ENCODE data around the gene PER2. TPM values are rescaled to one million over a fixed set of nuclear protein-coding genes. Genes with fewer than 3 reads are reported as not detected.

The PER2 gene
- total RNA-seq, 1 experiment from 2014 or later, result 6.6 TPM

- TF ChIP-seq, protein P1, sequence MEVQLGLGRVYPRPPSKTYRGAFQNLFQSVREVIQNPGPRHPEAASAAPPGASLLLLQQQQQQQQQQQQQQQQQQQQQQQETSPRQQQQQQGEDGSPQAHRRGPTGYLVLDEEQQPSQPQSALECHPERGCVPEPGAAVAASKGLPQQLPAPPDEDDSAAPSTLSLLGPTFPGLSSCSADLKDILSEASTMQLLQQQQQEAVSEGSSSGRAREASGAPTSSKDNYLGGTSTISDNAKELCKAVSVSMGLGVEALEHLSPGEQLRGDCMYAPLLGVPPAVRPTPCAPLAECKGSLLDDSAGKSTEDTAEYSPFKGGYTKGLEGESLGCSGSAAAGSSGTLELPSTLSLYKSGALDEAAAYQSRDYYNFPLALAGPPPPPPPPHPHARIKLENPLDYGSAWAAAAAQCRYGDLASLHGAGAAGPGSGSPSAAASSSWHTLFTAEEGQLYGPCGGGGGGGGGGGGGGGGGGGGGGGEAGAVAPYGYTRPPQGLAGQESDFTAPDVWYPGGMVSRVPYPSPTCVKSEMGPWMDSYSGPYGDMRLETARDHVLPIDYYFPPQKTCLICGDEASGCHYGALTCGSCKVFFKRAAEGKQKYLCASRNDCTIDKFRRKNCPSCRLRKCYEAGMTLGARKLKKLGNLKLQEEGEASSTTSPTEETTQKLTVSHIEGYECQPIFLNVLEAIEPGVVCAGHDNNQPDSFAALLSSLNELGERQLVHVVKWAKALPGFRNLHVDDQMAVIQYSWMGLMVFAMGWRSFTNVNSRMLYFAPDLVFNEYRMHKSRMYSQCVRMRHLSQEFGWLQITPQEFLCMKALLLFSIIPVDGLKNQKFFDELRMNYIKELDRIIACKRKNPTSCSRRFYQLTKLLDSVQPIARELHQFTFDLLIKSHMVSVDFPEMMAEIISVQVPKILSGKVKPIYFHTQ (CRISPR knock-in tag; IDR thresholded peaks at IDR 0.05), result no peak
- TF ChIP-seq, protein P2, sequence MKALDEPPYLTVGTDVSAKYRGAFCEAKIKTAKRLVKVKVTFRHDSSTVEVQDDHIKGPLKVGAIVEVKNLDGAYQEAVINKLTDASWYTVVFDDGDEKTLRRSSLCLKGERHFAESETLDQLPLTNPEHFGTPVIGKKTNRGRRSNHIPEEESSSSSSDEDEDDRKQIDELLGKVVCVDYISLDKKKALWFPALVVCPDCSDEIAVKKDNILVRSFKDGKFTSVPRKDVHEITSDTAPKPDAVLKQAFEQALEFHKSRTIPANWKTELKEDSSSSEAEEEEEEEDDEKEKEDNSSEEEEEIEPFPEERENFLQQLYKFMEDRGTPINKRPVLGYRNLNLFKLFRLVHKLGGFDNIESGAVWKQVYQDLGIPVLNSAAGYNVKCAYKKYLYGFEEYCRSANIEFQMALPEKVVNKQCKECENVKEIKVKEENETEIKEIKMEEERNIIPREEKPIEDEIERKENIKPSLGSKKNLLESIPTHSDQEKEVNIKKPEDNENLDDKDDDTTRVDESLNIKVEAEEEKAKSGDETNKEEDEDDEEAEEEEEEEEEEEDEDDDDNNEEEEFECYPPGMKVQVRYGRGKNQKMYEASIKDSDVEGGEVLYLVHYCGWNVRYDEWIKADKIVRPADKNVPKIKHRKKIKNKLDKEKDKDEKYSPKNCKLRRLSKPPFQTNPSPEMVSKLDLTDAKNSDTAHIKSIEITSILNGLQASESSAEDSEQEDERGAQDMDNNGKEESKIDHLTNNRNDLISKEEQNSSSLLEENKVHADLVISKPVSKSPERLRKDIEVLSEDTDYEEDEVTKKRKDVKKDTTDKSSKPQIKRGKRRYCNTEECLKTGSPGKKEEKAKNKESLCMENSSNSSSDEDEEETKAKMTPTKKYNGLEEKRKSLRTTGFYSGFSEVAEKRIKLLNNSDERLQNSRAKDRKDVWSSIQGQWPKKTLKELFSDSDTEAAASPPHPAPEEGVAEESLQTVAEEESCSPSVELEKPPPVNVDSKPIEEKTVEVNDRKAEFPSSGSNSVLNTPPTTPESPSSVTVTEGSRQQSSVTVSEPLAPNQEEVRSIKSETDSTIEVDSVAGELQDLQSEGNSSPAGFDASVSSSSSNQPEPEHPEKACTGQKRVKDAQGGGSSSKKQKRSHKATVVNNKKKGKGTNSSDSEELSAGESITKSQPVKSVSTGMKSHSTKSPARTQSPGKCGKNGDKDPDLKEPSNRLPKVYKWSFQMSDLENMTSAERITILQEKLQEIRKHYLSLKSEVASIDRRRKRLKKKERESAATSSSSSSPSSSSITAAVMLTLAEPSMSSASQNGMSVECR (CRISPR knock-in tag; IDR thresholded peaks at IDR 0.05; ENCODE audit: borderline replicate concordance), result 0 out of 2 replicates have a peak, but pooled peaks have one; percentile 40
- TF ChIP-seq USF1 (CRISPR knock-in tag; IDR thresholded peaks at IDR 0.05), result peak; percentile 43; the same call in 1 of the 2 replicates
- no peak for TF ChIP-seq SMAD4 (CRISPR knock-in tag; IDR thresholded peaks at IDR 0.05)
- TF ChIP-seq CBFB (CRISPR knock-in tag; IDR thresholded peaks at IDR 0.05; ENCODE audit: low read depth), result no peak
- TF ChIP-seq ERG (CRISPR knock-in tag; IDR thresholded peaks at IDR 0.05), result no peak
- TF ChIP-seq ZSCAN18 (CRISPR knock-in tag; IDR thresholded peaks at IDR 0.05), result no peak
- no peak for TF ChIP-seq ZNF416 (CRISPR knock-in tag; IDR thresholded peaks at IDR 0.05)
- TF ChIP-seq, protein P3, sequence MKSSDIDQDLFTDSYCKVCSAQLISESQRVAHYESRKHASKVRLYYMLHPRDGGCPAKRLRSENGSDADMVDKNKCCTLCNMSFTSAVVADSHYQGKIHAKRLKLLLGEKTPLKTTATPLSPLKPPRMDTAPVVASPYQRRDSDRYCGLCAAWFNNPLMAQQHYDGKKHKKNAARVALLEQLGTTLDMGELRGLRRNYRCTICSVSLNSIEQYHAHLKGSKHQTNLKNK (CRISPR knock-in tag; IDR thresholded peaks at IDR 0.05), result no peak
- TF ChIP-seq, protein P4, sequence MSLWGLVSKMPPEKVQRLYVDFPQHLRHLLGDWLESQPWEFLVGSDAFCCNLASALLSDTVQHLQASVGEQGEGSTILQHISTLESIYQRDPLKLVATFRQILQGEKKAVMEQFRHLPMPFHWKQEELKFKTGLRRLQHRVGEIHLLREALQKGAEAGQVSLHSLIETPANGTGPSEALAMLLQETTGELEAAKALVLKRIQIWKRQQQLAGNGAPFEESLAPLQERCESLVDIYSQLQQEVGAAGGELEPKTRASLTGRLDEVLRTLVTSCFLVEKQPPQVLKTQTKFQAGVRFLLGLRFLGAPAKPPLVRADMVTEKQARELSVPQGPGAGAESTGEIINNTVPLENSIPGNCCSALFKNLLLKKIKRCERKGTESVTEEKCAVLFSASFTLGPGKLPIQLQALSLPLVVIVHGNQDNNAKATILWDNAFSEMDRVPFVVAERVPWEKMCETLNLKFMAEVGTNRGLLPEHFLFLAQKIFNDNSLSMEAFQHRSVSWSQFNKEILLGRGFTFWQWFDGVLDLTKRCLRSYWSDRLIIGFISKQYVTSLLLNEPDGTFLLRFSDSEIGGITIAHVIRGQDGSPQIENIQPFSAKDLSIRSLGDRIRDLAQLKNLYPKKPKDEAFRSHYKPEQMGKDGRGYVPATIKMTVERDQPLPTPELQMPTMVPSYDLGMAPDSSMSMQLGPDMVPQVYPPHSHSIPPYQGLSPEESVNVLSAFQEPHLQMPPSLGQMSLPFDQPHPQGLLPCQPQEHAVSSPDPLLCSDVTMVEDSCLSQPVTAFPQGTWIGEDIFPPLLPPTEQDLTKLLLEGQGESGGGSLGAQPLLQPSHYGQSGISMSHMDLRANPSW (CRISPR knock-in tag; conservative IDR thresholded peaks at IDR 0.05; ENCODE audit: low read depth), result no peak
- TF ChIP-seq, protein P5, sequence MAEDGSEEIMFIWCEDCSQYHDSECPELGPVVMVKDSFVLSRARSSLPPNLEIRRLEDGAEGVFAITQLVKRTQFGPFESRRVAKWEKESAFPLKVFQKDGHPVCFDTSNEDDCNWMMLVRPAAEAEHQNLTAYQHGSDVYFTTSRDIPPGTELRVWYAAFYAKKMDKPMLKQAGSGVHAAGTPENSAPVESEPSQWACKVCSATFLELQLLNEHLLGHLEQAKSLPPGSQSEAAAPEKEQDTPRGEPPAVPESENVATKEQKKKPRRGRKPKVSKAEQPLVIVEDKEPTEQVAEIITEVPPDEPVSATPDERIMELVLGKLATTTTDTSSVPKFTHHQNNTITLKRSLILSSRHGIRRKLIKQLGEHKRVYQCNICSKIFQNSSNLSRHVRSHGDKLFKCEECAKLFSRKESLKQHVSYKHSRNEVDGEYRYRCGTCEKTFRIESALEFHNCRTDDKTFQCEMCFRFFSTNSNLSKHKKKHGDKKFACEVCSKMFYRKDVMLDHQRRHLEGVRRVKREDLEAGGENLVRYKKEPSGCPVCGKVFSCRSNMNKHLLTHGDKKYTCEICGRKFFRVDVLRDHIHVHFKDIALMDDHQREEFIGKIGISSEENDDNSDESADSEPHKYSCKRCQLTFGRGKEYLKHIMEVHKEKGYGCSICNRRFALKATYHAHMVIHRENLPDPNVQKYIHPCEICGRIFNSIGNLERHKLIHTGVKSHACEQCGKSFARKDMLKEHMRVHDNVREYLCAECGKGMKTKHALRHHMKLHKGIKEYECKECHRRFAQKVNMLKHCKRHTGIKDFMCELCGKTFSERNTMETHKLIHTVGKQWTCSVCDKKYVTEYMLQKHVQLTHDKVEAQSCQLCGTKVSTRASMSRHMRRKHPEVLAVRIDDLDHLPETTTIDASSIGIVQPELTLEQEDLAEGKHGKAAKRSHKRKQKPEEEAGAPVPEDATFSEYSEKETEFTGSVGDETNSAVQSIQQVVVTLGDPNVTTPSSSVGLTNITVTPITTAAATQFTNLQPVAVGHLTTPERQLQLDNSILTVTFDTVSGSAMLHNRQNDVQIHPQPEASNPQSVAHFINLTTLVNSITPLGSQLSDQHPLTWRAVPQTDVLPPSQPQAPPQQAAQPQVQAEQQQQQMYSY (CRISPR knock-in tag; IDR thresholded peaks at IDR 0.05), result no peak
- TF ChIP-seq, protein P6, sequence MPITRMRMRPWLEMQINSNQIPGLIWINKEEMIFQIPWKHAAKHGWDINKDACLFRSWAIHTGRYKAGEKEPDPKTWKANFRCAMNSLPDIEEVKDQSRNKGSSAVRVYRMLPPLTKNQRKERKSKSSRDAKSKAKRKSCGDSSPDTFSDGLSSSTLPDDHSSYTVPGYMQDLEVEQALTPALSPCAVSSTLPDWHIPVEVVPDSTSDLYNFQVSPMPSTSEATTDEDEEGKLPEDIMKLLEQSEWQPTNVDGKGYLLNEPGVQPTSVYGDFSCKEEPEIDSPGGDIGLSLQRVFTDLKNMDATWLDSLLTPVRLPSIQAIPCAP (CRISPR knock-in tag; IDR thresholded peaks at IDR 0.05), result 0 out of 2 replicates have a peak, but pooled peaks have one; percentile 65
- TF ChIP-seq OVOL2 (CRISPR knock-in tag; IDR thresholded peaks at IDR 0.05; ENCODE audit: borderline replicate concordance), result no peak
- TF ChIP-seq NFE2L1 (CRISPR knock-in tag; IDR thresholded peaks at IDR 0.05), result peak; percentile 49; the same call in 1 of the 2 replicates
- TF ChIP-seq, protein P7, sequence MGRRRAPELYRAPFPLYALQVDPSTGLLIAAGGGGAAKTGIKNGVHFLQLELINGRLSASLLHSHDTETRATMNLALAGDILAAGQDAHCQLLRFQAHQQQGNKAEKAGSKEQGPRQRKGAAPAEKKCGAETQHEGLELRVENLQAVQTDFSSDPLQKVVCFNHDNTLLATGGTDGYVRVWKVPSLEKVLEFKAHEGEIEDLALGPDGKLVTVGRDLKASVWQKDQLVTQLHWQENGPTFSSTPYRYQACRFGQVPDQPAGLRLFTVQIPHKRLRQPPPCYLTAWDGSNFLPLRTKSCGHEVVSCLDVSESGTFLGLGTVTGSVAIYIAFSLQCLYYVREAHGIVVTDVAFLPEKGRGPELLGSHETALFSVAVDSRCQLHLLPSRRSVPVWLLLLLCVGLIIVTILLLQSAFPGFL (CRISPR knock-in tag; IDR thresholded peaks at IDR 0.05; ENCODE audit: borderline replicate concordance), result no peak
- TF ChIP-seq ZNF121 (CRISPR knock-in tag; IDR thresholded peaks at IDR 0.05), result no peak
- no peak for TF ChIP-seq FOXJ3 (CRISPR knock-in tag; IDR thresholded peaks at IDR 0.05; ENCODE audit: borderline replicate concordance)
- TF ChIP-seq MYBL2 (CRISPR knock-in tag; IDR thresholded peaks at IDR 0.05), result peak; percentile 87; the same call in 1 of the 2 replicates
These were observed 57.1 kb downstream of the PER2 start (continued) for GRCh38 chr2:238231251-238231793.
